HepG2 (cell line): ENCODE data around the gene NSF. TPM values are rescaled to one million over a fixed set of nuclear protein-coding genes. Genes with fewer than 3 reads are reported as not detected.

Experiments
- HES4 ChIP-seq: sonication (generic); formaldehyde crosslinking; IDR thresholded peaks from 2 replicates; pipeline ENCODE4 v1.9.0; 2021; ENCODE audit warnings: mild to moderate bottlenecking, missing genetic modification reagents, borderline replicate concordance
- HNF1B ChIP-seq: sonication (generic); formaldehyde crosslinking; IDR thresholded peaks from 2 replicates; pipeline ENCODE4 v1.5.1; 2020; ENCODE audit warnings: mild to moderate bottlenecking, moderate library complexity, missing genetic modification reagents
- HOXA5 ChIP-seq: sonication (generic); formaldehyde crosslinking; IDR thresholded peaks from 2 replicates; pipeline ENCODE4 v1.4.0; 2020; ENCODE audit warnings: missing genetic modification reagents
- HOXA7 ChIP-seq: sonication (generic); formaldehyde crosslinking; IDR thresholded peaks from 2 replicates; pipeline ENCODE4 v1.8.1; 2022; ENCODE audit warnings: mild to moderate bottlenecking, missing genetic modification reagents, moderate library complexity
- KLF6 ChIP-seq: IDR thresholded peaks from 2 replicates; pipeline ENCODE4 v1.8.0; 2016; ENCODE audit warnings: missing biosample characterization, missing genetic modification reagents
- MIER2 ChIP-seq: IDR thresholded peaks from 2 replicates; pipeline ENCODE4 v1.6.1; 2016; ENCODE audit warnings: missing biosample characterization, missing genetic modification reagents
- RNF2 ChIP-seq: fragments of 450-650 bp; conservative IDR thresholded peaks from 2 replicates; pipeline ENCODE4 v1.6.1; 2016; ENCODE audit warnings: low read depth
- SMAD3 ChIP-seq: sonication (generic); formaldehyde crosslinking; IDR thresholded peaks from 2 replicates; pipeline ENCODE4 v1.4.0; 2020; ENCODE audit warnings: missing genetic modification reagents
- SRF ChIP-seq: IDR thresholded peaks from 2 replicates; pipeline ENCODE4 v1.6.1; 2011; ENCODE audit warnings: mild to moderate bottlenecking, low read depth, low read length, moderate library complexity
- ZNF362 ChIP-seq: sonication (generic); formaldehyde crosslinking; IDR thresholded peaks from 2 replicates; pipeline ENCODE4 v1.4.0; 2020; ENCODE audit warnings: missing genetic modification reagents, mild to moderate bottlenecking, borderline replicate concordance
- ZNF383 ChIP-seq: sonication (generic); formaldehyde crosslinking; IDR thresholded peaks from 2 replicates; pipeline ENCODE4 v1.4.0; 2020; ENCODE audit warnings: missing genetic modification reagents, mild to moderate bottlenecking, borderline replicate concordance
- ZNF570 ChIP-seq: sonication (generic); formaldehyde crosslinking; IDR thresholded peaks from 2 replicates; pipeline ENCODE4 v1.4.0; 2020; ENCODE audit warnings: mild to moderate bottlenecking, missing genetic modification reagents, borderline replicate concordance
- ZNF609 ChIP-seq: sonication (generic); formaldehyde crosslinking; IDR thresholded peaks from 2 replicates; pipeline ENCODE4 v1.4.0; 2020; ENCODE audit warnings: mild to moderate bottlenecking, missing genetic modification reagents, borderline replicate concordance
- ZNF792 ChIP-seq: IDR thresholded peaks from 2 replicates; pipeline ENCODE4 v1.6.1; 2016
- ZNF878 ChIP-seq: sonication (generic); formaldehyde crosslinking; IDR thresholded peaks from 2 replicates; pipeline ENCODE4 v1.8.1; 2023; ENCODE audit warnings: mild to moderate bottlenecking, missing genetic modification reagents, moderate library complexity
- ZSCAN9 ChIP-seq: IDR thresholded peaks from 2 replicates; pipeline ENCODE4 v1.6.1; 2016; ENCODE audit warnings: borderline replicate concordance
- ZUFSP ChIP-seq: sonication (generic); formaldehyde crosslinking; IDR thresholded peaks from 2 replicates; pipeline ENCODE4 v1.9.0; 2021; ENCODE audit warnings: missing genetic modification reagents, mild to moderate bottlenecking, borderline replicate concordance
- polyA plus RNA-seq, 8 experiments: library from polyadenylated mRNA; depleted of rRNA in 3 of 8; stranded (reverse) in 7 of 8; unstranded in 1 of 8; fragments of >200 nt; fragmentation: Illumina TruSeq in 4 of 8; extraction: Trizol in 4 of 8; gene quantifications; 2 replicates each; pipeline versions ENCODE4 v1.2.1 to v1.2.3, GENCODE V29; 2011 to 2016; ENCODE audit warnings: low read depth in 4 of 8, missing spikeins in 1 of 8, mixed read lengths in 1 of 8; ENCODE audit not compliant: insufficient read depth in 1 of 8
- total RNA-seq, 5 experiments: library from RNA; depleted of rRNA; stranded (reverse); fragments of >200 nt; fragmentation: Illumina TruSeq; extraction: Trizol; gene quantifications; 2 replicates each; pipeline ENCODE4 v1.2.3, GENCODE V29; 2016; ENCODE audit warnings: low read depth in 1 of 5

NSF gene
- total and polyA plus RNA-seq, 2 of the 13 experiments (the other 11 are each of a cell fraction or from before 2014, with no cell fraction given): 21.9 to 37.8 TPM

- TF ChIP-seq HNF1B (peak; percentile 76), MIER2 (CRISPR knock-in tag) (peak; percentile 48; the same call in 1 of the 2 replicates), ZNF609 (CRISPR knock-in tag) (peak; percentile 67; the same call in 1 of the 2 replicates), ZNF362 (CRISPR knock-in tag) (no peak), ZNF792 (CRISPR knock-in tag) (peak; percentile 8; the same call in 1 of the 2 replicates), ZNF383 (CRISPR knock-in tag) (no peak), ZNF878 (CRISPR knock-in tag) (0 out of 2 replicates have a peak, but pooled peaks have one; percentile 65), ZUFSP (no peak), SRF (no peak), ZNF570 (CRISPR knock-in tag) (no peak), RNF2 (peak; percentile 44; the same call in 1 of the 2 replicates), HOXA7 (no peak), HOXA5 (CRISPR knock-in tag) (peak; percentile 95), SMAD3 (CRISPR knock-in tag) (no peak; the same call in 1 of the 2 replicates), HES4 (CRISPR knock-in tag) (peak; percentile 50; the same call in 1 of the 2 replicates), KLF6 (CRISPR knock-in tag) (peak; percentile 66; the same call in 1 of the 2 replicates), ZSCAN9 (CRISPR knock-in tag) (0 out of 2 replicates have a peak, but pooled peaks have one; percentile 45)
Observed at GRCh38 chr17:46771561-46772474, 181.3 kb downstream of the NSF start (continued).
